Subcutaneous abdominal adipose tissue (tissue), 5 donors: ENCODE data around the gene SH2B3.

ENCODE experiments used
- H3K27ac ChIP-seq: one replicate; pipeline ENCODE4 v1.7.0; 2013; ENCODE audit warnings: low read depth, mild to moderate bottlenecking, inconsistent platforms, low read length, moderate library complexity
- H3K27me3 ChIP-seq, 5 donors: one replicate each; pipeline ENCODE4 v1.7.0; 2013; ENCODE audit warnings: low read length in 5 of 5, inconsistent platforms in 1 of 5; ENCODE audit not compliant: control insufficient read depth in 5 of 5, insufficient read depth in 4 of 5
- H3K36me3 ChIP-seq, 5 donors: one replicate each; pipeline ENCODE4 v1.7.0; 2013; ENCODE audit warnings: low read length in 5 of 5; ENCODE audit not compliant: control insufficient read depth in 5 of 5, insufficient read depth in 5 of 5
- H3K4me1 ChIP-seq, 5 donors: one replicate each; pipeline ENCODE4 v1.7.0; 2013; ENCODE audit warnings: low read length in 5 of 5, mild to moderate bottlenecking in 3 of 5, moderate library complexity in 1 of 5; ENCODE audit not compliant: control insufficient read depth in 5 of 5, insufficient read depth in 5 of 5
- H3K4me3 ChIP-seq, 5 donors: one replicate each; pipeline ENCODE4 v1.7.0; 2013; ENCODE audit warnings: low read length in 5 of 5, low read depth in 1 of 5
- H3K9ac ChIP-seq, 5 donors: one replicate each; pipeline ENCODE4 v1.7.0; 2013; ENCODE audit warnings: low read length in 5 of 5, mild to moderate bottlenecking in 4 of 5, moderate library complexity in 3 of 5
- H3K9me3 ChIP-seq, 5 donors: one replicate each; pipeline ENCODE4 v1.7.0; 2013; ENCODE audit warnings: low read length in 5 of 5; ENCODE audit not compliant: control insufficient read depth in 5 of 5
- donor health status: healthy.
- donor health status: healthy.
- donor health status: healthy.
- donor health status: healthy.
- donor health status: healthy.

Gene SH2B3

DNA sequence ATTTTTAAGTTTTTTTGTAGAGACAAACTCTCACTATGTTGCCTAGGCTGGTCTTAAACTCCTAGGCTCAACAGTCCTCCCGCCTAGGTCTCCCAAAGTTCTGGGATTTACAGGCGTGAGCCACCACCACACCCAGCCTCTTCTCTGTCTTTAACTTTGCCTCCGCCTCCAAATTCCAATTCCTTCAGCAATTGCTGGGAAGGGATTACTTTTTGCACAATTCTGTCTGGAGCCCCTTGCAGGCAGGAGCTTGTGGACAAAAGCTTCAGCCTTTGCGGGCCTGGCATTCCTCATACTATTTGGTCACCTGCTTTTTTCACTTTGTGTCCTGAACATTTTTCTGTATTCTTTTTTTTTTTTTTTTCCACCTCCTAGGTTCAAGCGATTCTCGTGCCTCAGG is 26.0 kb downstream of the SH2B3 start:
- H3K4me1 ChIP-seq = peaks cover 9 to 96% (median 80%) of the 10 kb centered on the region in 5 donors

DNA sequence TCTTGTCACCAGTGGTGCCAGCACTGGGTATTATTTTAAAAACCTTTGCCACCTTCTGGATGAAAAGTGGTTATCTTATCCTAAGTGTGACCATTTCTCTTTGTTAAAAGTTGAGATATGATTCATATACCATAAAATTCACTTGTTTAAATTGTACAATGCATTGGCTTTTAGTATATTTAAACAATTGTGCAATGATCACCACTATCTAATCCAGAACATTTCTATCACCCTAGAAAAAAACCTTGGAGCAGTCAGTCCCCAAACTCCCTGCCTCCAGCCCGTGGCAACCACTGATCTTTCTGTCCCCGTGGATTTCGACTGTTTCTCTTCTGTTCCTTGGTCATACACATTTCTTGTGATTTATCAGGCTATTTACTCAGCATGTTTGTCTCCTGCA is 28.3 kb downstream of the SH2B3 start:
- Histone ChIP-seq H3K9ac (peak overlapping the region in 4 of 5 donors; percentile 8 to 53 (median 35)), H3K4me1 (peaks cover 17 to 99% (median 82%) of the 10 kb centered on the region in 5 donors), H3K4me3 (peak overlapping the region in 3 of 5 donors; percentile 33 to 46 (median 34))

More for the DNA sequence above, 26.0 kb downstream of the SH2B3 start:
- Histone ChIP-seq H3K27me3 (no peaks in the 10 kb centered on the region), H3K36me3 (peaks cover 0 to 5% (median 0%) of the 10 kb centered on the region in 5 donors), H3K27ac (peak overlapping the region; percentile 86), H3K9me3 (no peaks in the 10 kb centered on the region), H3K9ac (no peak overlapping the region), H3K4me3 (no peak overlapping the region)

DNA sequence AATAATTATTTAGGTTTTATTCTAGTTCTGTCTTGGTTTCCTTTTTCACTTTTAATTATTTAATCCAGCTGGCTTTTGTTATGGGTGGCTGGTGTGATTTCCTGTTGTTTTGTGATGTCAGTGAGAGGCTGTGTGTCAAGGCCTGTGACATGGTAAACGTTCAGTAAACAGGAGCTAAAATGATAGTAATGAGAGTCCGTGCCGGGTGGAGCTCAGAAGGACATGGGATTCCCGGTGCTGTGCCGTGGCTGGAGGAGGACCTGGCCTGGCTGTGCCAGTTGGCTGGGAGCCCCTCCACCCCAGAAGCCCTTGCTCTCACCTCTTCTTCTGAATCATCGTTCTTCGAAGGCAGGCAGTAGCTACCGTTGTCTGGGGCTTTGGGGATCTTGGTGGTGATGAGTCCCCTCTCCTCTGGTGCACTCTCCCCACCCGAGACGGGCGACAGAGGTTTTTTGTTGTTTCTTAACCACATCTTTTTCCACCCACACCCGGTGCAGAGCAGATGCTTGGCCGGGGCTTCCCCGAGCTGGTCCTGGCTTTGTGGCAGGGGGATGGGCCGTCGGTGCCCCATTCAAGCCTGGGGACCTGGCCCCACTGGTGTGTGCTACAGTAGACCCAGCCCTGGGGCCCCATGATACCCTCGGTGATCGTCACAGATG is 29.1 kb downstream of the SH2B3 start:
- Histone ChIP-seq H3K9ac (peak overlapping the region in 4 of 5 donors; percentile 8 to 73 (median 52)), H3K4me3 (peak overlapping the region in 4 of 5 donors; percentile 1 to 46 (median 34)), H3K9me3 (no peaks in the 10 kb centered on the region), H3K4me1 (peaks cover 17 to 96% (median 83%) of the 10 kb centered on the region in 5 donors), H3K27ac (peak overlapping the region; percentile 73), H3K27me3 (no peaks in the 10 kb centered on the region), H3K36me3 (peaks cover 0 to 5% (median 0%) of the 10 kb centered on the region in 5 donors)

More for the DNA sequence above, 28.3 kb downstream of the SH2B3 start:
- H3K27ac ChIP-seq = peak overlapping the region; percentile 73
- peaks cover 0 to 5% (median 0%) of the 10 kb centered on the region in 5 donors for H3K36me3 ChIP-seq
- no peaks in the 10 kb centered on the region for H3K9me3 ChIP-seq
- no peaks in the 10 kb centered on the region for H3K27me3 ChIP-seq

DNA sequence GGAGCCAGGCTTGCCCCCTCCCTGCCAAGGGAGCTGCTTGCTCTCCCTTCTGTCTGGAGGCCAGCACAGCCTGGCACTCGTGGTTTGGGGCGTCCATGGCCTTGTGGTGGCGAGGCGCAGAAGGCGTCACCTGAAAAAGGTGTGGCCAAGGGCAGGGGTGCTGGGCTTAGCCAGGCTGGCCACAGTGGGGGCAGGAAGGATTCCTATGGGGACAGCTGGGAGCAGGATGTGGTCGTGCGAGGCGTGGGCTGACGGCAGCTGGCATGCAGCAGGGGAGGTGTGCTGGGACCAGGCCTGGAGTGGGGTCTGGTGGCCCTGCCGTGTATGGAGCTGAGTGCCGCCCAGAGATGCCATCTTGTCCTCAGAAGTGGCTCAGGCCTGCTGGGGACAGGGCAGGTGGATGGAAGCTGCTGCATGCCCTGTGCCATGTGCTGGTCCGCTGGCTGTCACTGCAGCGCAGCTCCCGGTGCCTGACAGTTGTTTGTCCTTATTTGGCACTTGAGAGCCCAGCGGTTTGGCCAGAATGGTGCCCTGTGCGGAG is 30.0 kb downstream of the SH2B3 start:
- peaks cover 18 to 96% (median 83%) of the 10 kb centered on the region in 5 donors for H3K4me1 ChIP-seq
- peak overlapping the region in 1 of 5 donors; percentile 68 for H3K9ac ChIP-seq
- peak overlapping the region; percentile 73 for H3K27ac ChIP-seq

DNA sequence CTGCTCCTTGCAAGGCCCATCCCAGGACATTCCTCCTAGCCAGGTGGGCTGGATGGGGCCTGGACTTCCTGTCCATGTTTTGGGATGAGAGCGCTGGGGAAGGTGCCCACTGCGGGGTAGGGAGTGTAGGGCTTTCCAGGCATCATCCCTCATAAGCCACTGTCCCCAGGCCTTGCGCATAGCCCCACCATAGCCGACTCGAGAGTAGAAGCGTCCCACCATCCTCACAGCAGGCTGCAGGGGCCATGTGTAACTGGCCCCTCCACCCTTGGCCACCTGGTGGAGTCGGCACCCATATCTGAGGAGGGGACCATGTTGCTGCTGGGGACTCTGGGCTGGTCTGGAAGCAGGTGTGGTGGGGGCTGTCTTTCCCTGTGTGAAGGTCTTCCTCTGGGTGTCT is 30.5 kb downstream of the SH2B3 start:
- Histone ChIP-seq H3K4me3 (peak overlapping the region in 1 of 5 donors; percentile 31), H3K27ac (peak overlapping the region; percentile 73), H3K9me3 (no peaks in the 10 kb centered on the region), H3K9ac (peak overlapping the region in 1 of 5 donors; percentile 68), H3K4me1 (peaks cover 20 to 96% (median 88%) of the 10 kb centered on the region in 5 donors), H3K36me3 (peaks cover 0 to 12% (median 0%) of the 10 kb centered on the region in 5 donors), H3K27me3 (no peaks in the 10 kb centered on the region)

More for the DNA sequence above, 30.0 kb downstream of the SH2B3 start:
- Histone ChIP-seq H3K36me3 (peaks cover 0 to 10% (median 0%) of the 10 kb centered on the region in 5 donors), H3K4me3 (peak overlapping the region in 3 of 5 donors; percentile 2 to 31 (median 4)), H3K27me3 (no peaks in the 10 kb centered on the region), H3K9me3 (no peaks in the 10 kb centered on the region)

DNA sequence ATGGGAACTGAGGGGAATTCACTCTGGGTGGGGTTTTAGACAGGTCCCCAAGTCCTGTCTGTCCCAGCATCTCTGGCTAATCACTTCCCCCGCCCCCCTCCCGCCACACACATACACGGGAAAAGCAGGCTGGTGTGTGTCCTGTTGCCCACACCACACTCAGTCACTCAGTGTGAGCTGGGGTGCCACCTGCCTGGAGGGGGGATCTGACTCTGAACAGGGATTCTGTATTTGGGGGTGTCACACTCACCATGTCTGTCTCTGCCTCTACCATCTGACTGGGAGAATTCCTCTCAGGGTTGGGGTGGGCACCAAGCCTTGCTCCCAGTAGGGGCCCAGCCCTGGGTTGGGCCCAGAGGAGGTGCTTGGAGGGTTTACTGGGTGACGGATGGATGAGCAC is 31.1 kb downstream of the SH2B3 start:
- peaks cover 0 to 14% (median 0%) of the 10 kb centered on the region in 5 donors for H3K36me3 ChIP-seq
- H3K4me1 ChIP-seq = peaks cover 20 to 96% (median 88%) of the 10 kb centered on the region in 5 donors
- H3K9ac ChIP-seq = peak overlapping the region in 2 of 5 donors; percentile 6 to 24
- peak overlapping the region; percentile 73 for H3K27ac ChIP-seq
- H3K9me3 ChIP-seq = no peaks in the 10 kb centered on the region
- no peaks in the 10 kb centered on the region for H3K27me3 ChIP-seq
- no peak overlapping the region for H3K4me3 ChIP-seq

DNA sequence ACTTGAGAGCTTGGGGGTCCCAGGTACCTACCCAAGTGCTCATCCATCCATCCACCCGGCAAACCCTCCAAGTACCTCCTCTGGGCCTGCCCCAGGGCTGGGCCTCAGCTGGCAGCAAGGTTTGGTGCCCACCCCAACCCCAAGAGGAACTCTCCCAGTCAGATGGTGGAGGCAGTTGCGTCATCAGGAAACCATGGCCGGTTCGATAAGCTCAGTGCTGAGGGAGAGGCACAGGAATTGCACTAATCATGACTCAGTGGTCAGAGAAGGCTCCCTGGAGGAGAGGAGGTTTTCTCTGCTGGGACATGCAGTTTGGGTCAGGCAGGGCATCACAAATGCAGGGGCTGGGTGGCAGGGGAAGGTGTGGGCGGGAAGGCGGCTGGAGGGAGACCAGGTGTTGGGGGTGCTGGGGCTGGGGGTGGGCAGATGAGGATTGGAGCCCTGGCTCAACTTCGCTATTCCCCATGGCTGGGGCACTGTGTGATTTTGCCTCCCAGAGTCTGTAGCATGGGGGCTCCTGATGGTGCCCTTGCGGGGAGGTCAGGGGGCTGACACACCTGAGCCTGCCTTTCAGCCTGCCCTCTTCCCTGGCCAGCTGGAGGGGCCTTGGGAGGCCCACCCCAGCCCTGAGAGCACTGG is 32.2 kb downstream of the SH2B3 start:
- Histone ChIP-seq H3K27me3 (no peaks in the 10 kb centered on the region), H3K4me3 (no peak overlapping the region), H3K9ac (no peak overlapping the region), H3K4me1 (peaks cover 20 to 96% (median 91%) of the 10 kb centered on the region in 5 donors), H3K9me3 (no peaks in the 10 kb centered on the region), H3K27ac (peak overlapping the region; percentile 73), H3K36me3 (peaks cover 0 to 22% (median 8%) of the 10 kb centered on the region in 5 donors)

DNA sequence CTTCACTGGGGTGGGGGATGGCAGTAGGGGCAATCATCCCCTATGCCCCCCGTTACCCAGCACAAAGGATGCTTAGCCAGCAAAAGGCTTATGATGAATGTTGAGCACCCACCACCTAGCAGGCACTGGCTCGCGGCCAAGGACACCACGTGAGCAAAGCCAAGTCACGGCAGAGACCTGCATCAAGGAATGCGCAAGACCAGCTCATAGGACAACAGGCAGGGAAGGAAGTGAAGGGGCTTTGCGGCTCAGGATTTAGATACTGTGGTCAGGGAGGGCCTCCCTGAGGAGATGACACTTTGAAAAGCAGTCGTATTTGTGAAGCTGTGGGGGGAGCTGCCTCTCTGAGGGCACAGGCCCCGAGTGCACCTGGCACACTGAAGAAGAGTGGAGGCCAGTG is 32.8 kb downstream of the SH2B3 start:
- Histone ChIP-seq H3K9ac (no peak overlapping the region), H3K4me1 (peaks cover 22 to 96% (median 95%) of the 10 kb centered on the region in 5 donors), H3K27me3 (no peaks in the 10 kb centered on the region), H3K27ac (peak overlapping the region; percentile 73), H3K36me3 (peaks cover 0 to 22% (median 12%) of the 10 kb centered on the region in 5 donors), H3K9me3 (no peaks in the 10 kb centered on the region), H3K4me3 (no peak overlapping the region)

DNA sequence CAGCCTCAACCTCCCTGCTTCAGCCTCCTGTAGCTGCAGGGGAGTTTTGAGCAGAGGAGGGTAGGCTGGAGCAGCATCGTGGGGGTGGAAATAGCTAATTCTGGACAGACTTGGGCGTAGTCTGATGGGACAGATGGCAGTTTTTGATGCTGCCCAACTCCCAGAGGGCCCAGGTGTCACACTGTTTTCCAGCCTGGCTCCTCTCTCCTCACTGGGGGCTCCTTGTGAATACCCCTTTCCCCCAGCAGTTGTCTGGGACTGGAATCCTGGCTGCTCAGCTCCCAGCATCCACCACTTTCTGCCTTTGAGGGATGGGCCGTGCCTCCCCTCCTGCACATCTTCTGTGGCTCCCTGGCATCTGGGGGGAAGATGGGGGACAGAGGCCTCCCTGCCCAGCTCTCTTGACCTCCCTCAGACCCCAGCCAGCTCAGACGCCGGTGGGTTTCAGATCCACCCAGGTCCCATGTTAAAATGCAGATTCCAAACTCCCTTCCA is 34.0 kb downstream of the SH2B3 start:
- no peaks in the 10 kb centered on the region for H3K9me3 ChIP-seq
- H3K27me3 ChIP-seq = no peaks in the 10 kb centered on the region
- H3K9ac ChIP-seq = peak overlapping the region in 1 of 5 donors; percentile 54
- H3K4me1 ChIP-seq = peaks cover 23 to 95% (median 92%) of the 10 kb centered on the region in 5 donors
- peak overlapping the region; percentile 41 for H3K27ac ChIP-seq
- peaks cover 0 to 26% (median 15%) of the 10 kb centered on the region in 5 donors for H3K36me3 ChIP-seq
- no peak overlapping the region for H3K4me3 ChIP-seq
